Central memory CD8-positive, alpha-beta T cell (primary cell): ENCODE data around the gene ANXA2R.
"Not testable (repeated sequence)": the region's sequence is repeated elsewhere in the genome, so short reads cannot be mapped to it uniquely, and the experiment has no call there.

Source experiments
- ATAC-seq: fragments of 150-1000 bp; cut with Tn5 transposase; replicated peaks from 2 replicates; pipeline ENCODE4 v1.10.0; 2022; ENCODE audit warnings: mild to moderate bottlenecking, moderate FRiP score, moderate number of reproducible peaks; ENCODE audit not compliant: poor library complexity, severe bottlenecking; ENCODE audit errors: extremely low read depth
- DNase-seq, 2 donors: peaks; one replicate each; pipeline ENCODE4 v3.0.0; 2021; ENCODE audit warnings: low spot score in 2 of 2
- H3K27ac Mint-ChIP-seq: one replicate; pipeline ENCODE4 v1.8.0; 2022; ENCODE audit warnings: low read depth, mild to moderate bottlenecking, moderate library complexity, mixed read lengths
- H3K27me3 Mint-ChIP-seq: one replicate; pipeline ENCODE4 v1.8.0; 2022; ENCODE audit warnings: mixed read lengths
- H3K36me3 Mint-ChIP-seq: one replicate; pipeline ENCODE4 v1.8.0; 2022; ENCODE audit warnings: mild to moderate bottlenecking, moderate library complexity, mixed read lengths; ENCODE audit not compliant: insufficient read depth
- H3K4me1 Mint-ChIP-seq: one replicate; pipeline ENCODE4 v1.8.0; 2022; ENCODE audit warnings: mixed read lengths
- H3K4me3 Mint-ChIP-seq: one replicate; pipeline ENCODE4 v1.8.0; 2022; ENCODE audit warnings: mild to moderate bottlenecking, moderate library complexity, mixed read lengths
- H3K9me3 Mint-ChIP-seq: one replicate; pipeline ENCODE4 v1.8.0; 2022; ENCODE audit warnings: mixed read lengths

The ANXA2R gene

GRCh38 chr5:43068037-43068436 is 27.9 kb upstream of the ANXA2R start:
- peaks cover 54% of the 10 kb centered on the region for H3K4me1 Mint-ChIP-seq
- H3K27me3 Mint-ChIP-seq, result no peaks in the 10 kb centered on the region
- H3K27ac Mint-ChIP-seq, result peak overlapping the region; percentile 100
- H3K4me3 Mint-ChIP-seq, result peak overlapping the region; percentile 99
- ATAC-seq (no peak), DNase-seq (no peak)
- peaks cover 50% of the 10 kb centered on the region for H3K36me3 Mint-ChIP-seq
- no peaks in the 10 kb centered on the region for H3K9me3 Mint-ChIP-seq

GRCh38 chr5:43066799-43067741 is 27.0 kb upstream of the ANXA2R start:
- H3K27ac Mint-ChIP-seq, result peak overlapping the region; percentile 100
- H3K9me3 Mint-ChIP-seq, result no peaks in the 10 kb centered on the region
- peaks cover 48% of the 10 kb centered on the region for H3K4me1 Mint-ChIP-seq
- ATAC-seq (peak; percentile 48), DNase-seq (peak; percentile 88 to 92)
- H3K36me3 Mint-ChIP-seq, result peaks cover 54% of the 10 kb centered on the region
- H3K27me3 Mint-ChIP-seq, result no peaks in the 10 kb centered on the region
- peak overlapping the region; percentile 99 for H3K4me3 Mint-ChIP-seq

- H3K27me3 Mint-ChIP-seq, result no peaks in the 10 kb centered on the region
- peak overlapping the region; percentile 100 for H3K27ac Mint-ChIP-seq
- peak overlapping the region; percentile 99 for H3K4me3 Mint-ChIP-seq
- peaks cover 48% of the 10 kb centered on the region for H3K4me1 Mint-ChIP-seq
- H3K36me3 Mint-ChIP-seq, result peaks cover 49% of the 10 kb centered on the region
- ATAC-seq, result peak; percentile 35
- DNase-seq, result peak; percentile 60 to 73
- no peaks in the 10 kb centered on the region for H3K9me3 Mint-ChIP-seq
Observed at GRCh38 chr5:43065948-43066798, 26.1 kb upstream of the ANXA2R start.

- no peak for DNase-seq
- Mint-ChIP-seq H3K4me3 (peak overlapping the region; percentile 99), H3K27me3 (no peaks in the 10 kb centered on the region), H3K9me3 (no peaks in the 10 kb centered on the region), H3K36me3 (peaks cover 45% of the 10 kb centered on the region), H3K4me1 (peaks cover 41% of the 10 kb centered on the region), H3K27ac (peak overlapping the region; percentile 100)
- no peak for ATAC-seq
Observed at GRCh38 chr5:43065387-43065947, 25.3 kb upstream of the ANXA2R start.

GRCh38 chr5:43063721-43064171 is 23.6 kb upstream of the ANXA2R start:
- no peaks in the 10 kb centered on the region for H3K27me3 Mint-ChIP-seq
- peaks cover 4% of the 10 kb centered on the region for H3K9me3 Mint-ChIP-seq
- peaks cover 39% of the 10 kb centered on the region for H3K36me3 Mint-ChIP-seq
- peak overlapping the region; percentile 99 for H3K4me3 Mint-ChIP-seq
- peaks cover 35% of the 10 kb centered on the region for H3K4me1 Mint-ChIP-seq
- H3K27ac Mint-ChIP-seq, result peak overlapping the region; percentile 100
- ATAC-seq (no peak), DNase-seq (no peak)

- Mint-ChIP-seq H3K27me3 (no peaks in the 10 kb centered on the region), H3K36me3 (peaks cover 24% of the 10 kb centered on the region), H3K4me1 (peaks cover 21% of the 10 kb centered on the region), H3K9me3 (peaks cover 5% of the 10 kb centered on the region), H3K4me3 (no peak overlapping the region), H3K27ac (no peak overlapping the region)
- ATAC-seq (no peak), DNase-seq (no peak)
Observed at GRCh38 chr5:43061352-43062075, 21.4 kb upstream of the ANXA2R start.

GRCh38 chr5:43060020-43060419 is 19.9 kb upstream of the ANXA2R start:
- not testable (repeated sequence) for H3K27ac Mint-ChIP-seq, DNase-seq, ATAC-seq, H3K4me3 Mint-ChIP-seq, H3K27me3 Mint-ChIP-seq
- Mint-ChIP-seq H3K4me1 (peaks cover 23% of the 10 kb centered on the region), H3K9me3 (peaks cover 18% of the 10 kb centered on the region), H3K36me3 (peaks cover 12% of the 10 kb centered on the region)

GRCh38 chr5:43055098-43055497 is 15.0 kb upstream of the ANXA2R start:
- H3K9me3 Mint-ChIP-seq, result peaks cover 19% of the 10 kb centered on the region
- H3K36me3 Mint-ChIP-seq, DNase-seq, H3K4me3 Mint-ChIP-seq, H3K27ac Mint-ChIP-seq, H3K4me1 Mint-ChIP-seq, ATAC-seq, H3K27me3 Mint-ChIP-seq: not testable (repeated sequence)

DNA sequence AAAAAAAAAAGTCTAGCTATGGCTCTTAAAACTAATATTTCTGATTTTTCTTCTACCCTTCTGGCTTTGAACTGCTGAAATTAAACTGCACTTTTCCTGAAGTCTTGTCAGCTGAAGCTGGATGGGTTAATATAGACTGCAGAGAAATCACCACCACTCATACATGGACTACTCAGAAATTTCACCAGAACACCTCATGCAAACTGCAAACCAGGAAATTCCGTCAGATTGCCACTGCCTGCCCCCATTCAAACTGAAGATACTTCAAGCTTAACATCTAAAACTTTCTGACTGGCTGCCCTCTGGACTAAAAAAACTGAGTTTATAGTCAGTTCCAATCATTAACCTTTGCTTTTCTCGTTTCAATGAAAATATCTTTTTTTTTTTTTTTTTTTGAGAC is 11.6 kb upstream of the ANXA2R start:
- no peak for DNase-seq
- no peak overlapping the region for H3K4me3 Mint-ChIP-seq
- no peak for ATAC-seq
- H3K4me1 Mint-ChIP-seq, result peaks cover 12% of the 10 kb centered on the region
- no peaks in the 10 kb centered on the region for H3K27me3 Mint-ChIP-seq
- H3K9me3 Mint-ChIP-seq, result peaks cover 13% of the 10 kb centered on the region
- peaks cover 8% of the 10 kb centered on the region for H3K36me3 Mint-ChIP-seq
- no peak overlapping the region for H3K27ac Mint-ChIP-seq

- Mint-ChIP-seq H3K9me3 (peaks cover 4% of the 10 kb centered on the region), H3K27ac (no peak overlapping the region), H3K4me1 (peaks cover 9% of the 10 kb centered on the region), H3K4me3 (no peak overlapping the region), H3K27me3 (no peaks in the 10 kb centered on the region), H3K36me3 (peaks cover 8% of the 10 kb centered on the region)
- DNase-seq (no peak), ATAC-seq (no peak)
Observed at GRCh38 chr5:43050384-43050783, 10.3 kb upstream of the ANXA2R start.

- Mint-ChIP-seq H3K27me3 (no peaks in the 10 kb centered on the region), H3K27ac (no peak overlapping the region), H3K4me3 (no peak overlapping the region), H3K9me3 (no peaks in the 10 kb centered on the region), H3K4me1 (peaks cover 20% of the 10 kb centered on the region), H3K36me3 (peaks cover 9% of the 10 kb centered on the region)
- no peak for DNase-seq
- ATAC-seq, result no peak
Observed at GRCh38 chr5:43049236-43049635, 9.1 kb upstream of the ANXA2R start.

DNA sequence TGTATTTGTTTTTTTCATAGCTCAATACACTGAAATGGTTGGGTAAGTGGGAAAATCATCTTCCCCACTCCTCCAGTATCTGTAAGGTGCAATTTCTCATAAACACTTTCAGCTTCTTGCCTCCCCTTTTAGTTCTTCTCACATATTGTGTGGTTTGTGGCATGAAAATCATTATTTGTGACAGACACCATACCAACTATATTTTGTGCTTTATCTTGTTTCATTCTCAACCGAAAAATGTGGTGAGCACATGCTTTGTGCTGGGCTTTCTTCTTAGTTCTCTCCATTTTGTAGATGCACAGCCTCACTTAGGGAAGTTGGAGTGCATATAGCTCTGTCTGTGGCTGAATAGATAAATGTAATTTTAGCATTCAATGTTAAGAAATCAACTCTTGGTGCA is 6.4 kb upstream of the ANXA2R start:
- H3K27ac Mint-ChIP-seq, result peak overlapping the region; percentile 10
- no peak overlapping the region for H3K4me3 Mint-ChIP-seq
- peaks cover 31% of the 10 kb centered on the region for H3K4me1 Mint-ChIP-seq

More for the DNA sequence above, 6.4 kb upstream of the ANXA2R start:
- H3K36me3 Mint-ChIP-seq, result peaks cover 28% of the 10 kb centered on the region
- DNase-seq, result no peak
- H3K27me3 Mint-ChIP-seq, result no peaks in the 10 kb centered on the region
- no peaks in the 10 kb centered on the region for H3K9me3 Mint-ChIP-seq
- ATAC-seq, result no peak
